H1 (cell line): ENCODE results near the gene ASCC3. TPM values are rescaled to one million over a fixed set of nuclear protein-coding genes. Genes with fewer than 3 reads are reported as not detected.

Experiments
- CHD7 ChIP-seq: fragments of 300-600 bp; sonication (generic); IDR thresholded peaks from 2 replicates; pipeline ENCODE4 v1.7.1; 2012; ENCODE audit warnings: low read length, moderate library complexity, mild to moderate bottlenecking, inconsistent platforms; ENCODE audit not compliant: insufficient replicate concordance
- SP2 ChIP-seq: IDR thresholded peaks from 2 replicates; pipeline ENCODE4 v1.6.1; 2012; ENCODE audit warnings: mild to moderate bottlenecking, low read length, inconsistent platforms
- polyA plus RNA-seq, 7 experiments: library from polyadenylated mRNA; depleted of rRNA in 3 of 7; stranded (reverse) in 5 of 7; unstranded in 2 of 7; fragments of >200 nt in 5 of 7; fragments of 200-250 nt in 2 of 7; gene quantifications; 1 replicate in 5 of 7; 2 replicates in 1 of 7; 4 replicates in 1 of 7; pipeline versions ENCODE4 v1.2.1 to v1.2.3, GENCODE V29; 2011 to 2013; ENCODE audit warnings: missing spikeins in 2 of 7, mixed read lengths in 2 of 7
- total RNA-seq: library from RNA; stranded (reverse); fragmentation: NEBNext Ultra II Directional; extraction: Animal tissue kit (Norgen Biotek cat#: 25700); gene quantifications from 2 replicates; pipeline ENCODE4 v1.2.1, GENCODE V29; 2021

ASCC3 gene
- total and polyA plus RNA-seq, 2 of the 8 experiments (the other 6 are each of a cell fraction or from before 2014, with no cell fraction given): 37.5 to 77.8 TPM

GRCh38 chr6:100514660-100515059, 366.5 kb downstream of the ASCC3 start (continued):
- TF ChIP-seq CHD7: no peak
- no peak for TF ChIP-seq SP2
